Activated T-cell treated with anti-CD3 and anti-CD28 coated beads for 4 hours (primary cell): ENCODE data around the gene PAFAH1B2.
A peak's percentile ranks its signal among the peaks of the same experiment; 100 is the strongest.
"Not testable (repeated sequence)": the region's sequence is repeated elsewhere in the genome, so short reads cannot be mapped to it uniquely, and the experiment has no call there.

Experiments used
- DNase-seq: peaks from one replicate; pipeline ENCODE4 v3.0.0-alpha.2; 2020

The PAFAH1B2 gene, protein sequence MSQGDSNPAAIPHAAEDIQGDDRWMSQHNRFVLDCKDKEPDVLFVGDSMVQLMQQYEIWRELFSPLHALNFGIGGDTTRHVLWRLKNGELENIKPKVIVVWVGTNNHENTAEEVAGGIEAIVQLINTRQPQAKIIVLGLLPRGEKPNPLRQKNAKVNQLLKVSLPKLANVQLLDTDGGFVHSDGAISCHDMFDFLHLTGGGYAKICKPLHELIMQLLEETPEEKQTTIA

DNA sequence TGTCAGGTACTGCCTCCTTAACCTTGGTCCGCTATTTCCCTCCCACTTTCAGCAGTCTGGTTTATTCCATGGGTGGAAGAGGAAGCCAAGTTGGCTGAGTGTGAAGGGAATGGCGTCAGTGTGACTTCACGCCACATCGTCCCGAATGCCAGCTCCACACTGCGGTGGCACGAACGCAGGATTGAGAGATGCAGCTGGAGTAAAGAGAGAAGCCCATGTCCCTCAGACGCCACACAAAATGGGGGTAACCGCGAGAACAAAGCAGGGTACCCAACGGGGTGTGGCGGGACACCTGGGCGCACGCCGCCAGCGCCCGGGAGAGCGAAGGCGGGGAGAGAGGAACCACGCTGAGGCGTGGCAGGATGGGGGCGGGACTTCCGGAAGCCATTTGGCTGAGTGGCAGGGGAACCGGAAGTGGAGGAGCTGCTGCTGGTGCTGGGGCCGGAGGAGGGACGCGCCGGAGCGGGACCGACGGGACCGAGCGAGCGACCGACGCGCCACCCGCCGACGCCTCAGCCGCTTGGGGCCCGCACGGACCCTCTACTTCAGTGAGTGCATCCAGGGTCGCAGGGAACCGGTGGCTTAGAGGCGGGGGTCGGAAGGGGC is at the start of gene PAFAH1B2:
Gene PAFAH1B2, plus strand, starts transcription at position 417 of the 606 bp plus-strand sequence. CDS start 8,161 bp downstream, outside the sequence.
- peak; percentile 92 for DNase-seq

DNA sequence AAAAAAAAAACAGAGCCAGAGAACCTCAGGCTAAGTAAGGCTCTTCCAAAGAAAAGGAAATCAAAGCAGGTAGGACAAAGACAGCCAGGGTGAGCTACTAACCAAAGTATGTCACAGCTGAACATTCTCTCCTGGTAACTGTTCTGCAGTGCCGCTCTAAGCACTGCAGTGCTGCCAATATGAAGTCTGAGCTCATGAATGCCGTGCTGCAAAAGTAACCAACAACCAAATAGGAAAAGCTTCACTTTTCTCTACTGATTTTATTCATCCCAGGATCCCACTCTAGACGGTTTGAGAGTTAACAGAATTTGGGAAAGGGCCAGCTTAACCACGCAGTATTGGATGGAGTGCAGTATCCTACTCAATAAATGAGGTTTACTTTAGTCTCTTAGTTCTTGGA is 49.3 kb upstream of the PAFAH1B2 start:
- DNase-seq = no peak

DNA sequence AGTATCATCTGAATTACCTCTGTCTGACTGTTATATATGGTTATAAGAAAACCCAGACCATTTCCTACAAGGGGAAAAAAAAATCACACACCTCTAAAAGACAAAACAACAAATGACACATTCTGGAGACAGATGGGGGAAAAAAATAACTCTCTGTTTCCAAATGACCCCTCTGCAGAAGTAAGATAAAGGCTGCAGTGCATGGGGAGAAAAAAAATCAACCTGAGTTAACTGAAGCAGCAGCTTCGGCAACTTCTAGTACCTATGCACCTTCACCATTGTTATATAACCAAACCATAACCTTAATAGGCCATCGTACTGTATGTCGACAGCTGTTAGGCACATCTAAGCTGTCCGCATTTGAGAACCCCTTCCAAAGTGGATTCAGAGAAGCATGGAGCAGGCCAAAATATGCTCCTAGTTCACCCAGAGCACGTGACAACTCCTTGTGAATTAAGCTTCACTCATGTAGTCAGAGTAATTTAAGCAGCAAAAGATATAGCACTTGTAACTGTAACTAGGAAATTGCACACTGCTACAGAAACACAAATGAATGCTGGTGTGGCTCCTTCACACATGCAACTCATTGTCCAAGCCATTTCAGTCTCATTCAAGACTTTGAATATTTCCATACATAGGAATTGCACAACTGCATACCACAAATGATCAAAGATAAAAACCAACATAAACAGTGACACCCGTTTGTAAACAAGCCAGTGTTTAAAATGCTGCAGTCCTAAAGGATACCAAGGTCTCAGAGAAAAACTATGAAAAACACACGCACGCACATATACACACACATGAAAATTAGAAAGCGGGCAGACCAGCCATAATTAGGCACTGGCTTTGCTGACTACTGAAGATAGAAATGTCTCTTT is 48.6 kb upstream of the PAFAH1B2 start:
- DNase-seq = no peak

DNA sequence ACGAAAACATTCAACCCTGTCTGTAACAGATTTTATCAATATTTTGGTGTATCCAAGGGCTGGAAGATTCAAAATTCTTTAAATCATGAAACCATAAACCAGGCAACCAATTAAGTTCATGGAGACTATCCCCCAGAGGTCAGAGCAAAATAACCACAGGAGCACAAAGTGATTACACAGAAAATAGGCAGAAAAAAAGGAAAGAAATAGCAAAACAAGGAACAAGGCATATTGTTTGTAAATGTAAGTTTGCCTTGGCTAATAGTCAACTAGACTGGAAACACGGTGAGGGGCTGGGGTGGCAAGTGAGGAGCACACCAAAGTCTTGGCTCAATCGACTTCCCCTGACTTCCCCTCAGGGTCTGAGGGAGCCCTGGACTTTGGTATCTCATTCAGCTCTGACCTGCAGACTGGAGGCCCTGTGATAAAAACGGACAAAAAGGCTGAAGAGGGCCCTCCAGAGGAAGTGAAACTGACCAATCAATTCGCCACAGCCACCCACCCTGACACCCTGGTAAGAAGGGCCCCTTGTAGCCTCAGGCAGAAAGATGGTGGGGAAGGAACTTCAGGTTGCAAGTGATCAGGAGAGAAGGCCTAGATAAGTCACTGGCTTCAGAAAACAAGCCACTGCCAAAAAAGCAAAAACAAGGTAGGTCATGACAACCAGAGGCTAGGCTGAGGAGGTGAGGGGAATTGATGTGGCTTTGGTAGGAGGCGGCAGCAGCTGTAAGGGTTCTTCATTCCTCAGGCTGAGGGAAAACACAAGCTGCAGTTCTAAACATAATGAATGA is 47.7 kb upstream of the PAFAH1B2 start:
- peak; percentile 23 for DNase-seq

DNA sequence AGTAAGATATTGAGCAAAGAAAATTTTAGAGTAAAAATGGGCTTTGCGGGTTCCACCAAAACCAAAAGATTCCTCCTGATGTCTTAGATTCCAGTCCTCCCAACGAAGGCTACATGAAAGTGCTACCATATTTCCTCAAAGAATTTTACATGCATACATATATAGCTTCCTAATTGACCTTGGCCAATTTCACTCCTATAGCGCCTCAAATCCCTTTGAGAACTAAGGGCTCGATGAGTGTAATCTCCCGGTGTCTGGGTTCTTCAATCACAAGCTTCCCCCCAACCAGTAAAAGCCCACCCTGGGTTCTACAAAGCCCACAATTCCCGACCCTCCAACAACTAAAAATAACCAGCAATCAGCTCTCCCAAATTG is 47.1 kb upstream of the PAFAH1B2 start:
- DNase-seq = no peak

DNA sequence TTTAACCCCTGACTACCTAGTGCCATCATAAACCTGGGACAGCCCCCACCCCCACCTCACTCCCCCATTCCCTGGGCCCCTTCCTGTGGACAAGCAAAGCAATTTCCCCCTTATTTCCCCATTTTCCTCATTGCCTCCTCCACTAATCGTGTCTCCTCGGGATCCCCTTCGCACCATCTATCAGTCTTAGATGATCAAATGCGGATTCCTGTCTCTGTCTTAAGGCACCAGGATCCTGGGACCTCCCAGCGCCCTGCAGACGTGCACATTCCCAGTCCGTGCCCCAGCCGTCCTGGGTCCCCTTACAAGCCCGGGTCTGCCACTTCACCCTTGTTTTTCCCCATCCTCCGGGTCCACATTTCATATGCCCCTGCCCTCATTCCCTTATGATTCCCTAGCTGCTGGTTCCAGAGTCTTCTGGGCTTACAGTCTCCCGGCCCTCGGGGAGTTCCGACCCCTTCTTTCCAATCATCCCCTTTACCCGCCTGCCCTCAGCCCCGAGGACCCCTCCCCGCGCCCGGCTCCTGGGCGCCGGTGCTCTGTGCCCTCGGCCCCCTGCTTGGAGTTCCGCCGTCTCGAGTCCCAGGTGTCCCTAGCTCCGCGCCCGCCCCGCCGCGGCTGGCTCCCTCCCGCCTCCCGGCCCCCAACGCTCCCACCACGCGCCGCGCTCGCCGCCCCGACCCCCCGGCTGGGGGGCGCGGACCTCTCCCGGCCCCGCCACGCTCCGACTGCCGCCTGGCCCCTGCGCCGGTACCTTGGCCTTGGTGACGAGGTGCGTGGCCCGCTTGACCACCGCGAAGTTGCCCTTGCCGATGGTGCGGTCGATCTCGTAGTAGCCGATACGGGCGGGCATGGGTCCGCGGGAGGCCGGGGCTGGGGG is 46.5 kb upstream of the PAFAH1B2 start:
- peak; percentile 5 for DNase-seq

DNA sequence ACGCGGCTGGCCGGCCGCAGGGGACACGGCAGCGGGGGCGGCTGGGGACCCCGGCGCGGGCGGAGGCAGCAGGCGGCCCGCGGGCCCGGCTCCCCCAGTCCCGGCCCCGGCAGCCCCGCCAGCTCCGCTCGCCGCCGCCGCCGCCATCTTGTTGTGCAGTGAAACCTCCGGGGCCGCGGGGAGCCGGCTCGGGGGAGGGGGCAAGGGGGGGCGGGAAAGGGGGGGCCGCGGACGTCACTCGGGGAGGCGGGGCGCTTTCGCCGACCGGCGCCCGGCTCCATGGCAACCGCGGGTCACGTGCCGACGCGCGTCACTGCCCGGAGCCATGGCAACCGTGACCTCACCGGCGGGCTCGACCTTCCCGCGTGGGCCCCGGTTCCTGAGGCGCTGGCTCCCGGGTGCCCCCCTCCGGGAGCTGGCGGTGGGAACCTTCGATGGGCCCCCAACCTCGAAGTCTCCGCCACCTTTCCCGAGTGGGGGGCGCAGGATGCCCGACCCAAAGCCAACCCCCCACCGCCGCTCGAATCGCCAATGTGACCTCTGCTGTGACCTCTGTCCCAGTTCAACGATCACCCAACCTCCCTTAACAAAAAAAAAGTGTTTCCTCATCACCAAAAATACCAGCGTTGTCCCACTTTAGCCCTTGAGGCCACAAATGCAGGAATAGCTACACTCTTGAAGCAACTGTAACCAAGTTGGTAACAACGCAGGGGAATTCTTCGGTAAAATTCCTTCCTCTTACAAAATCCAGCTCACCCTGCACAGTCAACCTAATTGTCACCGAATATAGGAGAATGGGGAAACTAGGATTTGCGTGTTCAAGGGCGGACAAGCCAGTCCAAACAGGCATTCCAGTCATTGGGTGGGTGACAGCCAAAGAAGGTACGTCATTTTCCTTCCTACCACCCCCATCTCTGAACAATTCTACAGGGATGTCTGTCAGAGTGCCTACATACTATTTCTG is 45.5 kb upstream of the PAFAH1B2 start, which contains the start of gene SIK3:
Gene SIK3, minus strand, starts transcription at position 160 of the 964 bp plus-strand sequence. Its CDS starts 13 bp downstream, at position 147.
- DNase-seq = peak; percentile 89

DNA sequence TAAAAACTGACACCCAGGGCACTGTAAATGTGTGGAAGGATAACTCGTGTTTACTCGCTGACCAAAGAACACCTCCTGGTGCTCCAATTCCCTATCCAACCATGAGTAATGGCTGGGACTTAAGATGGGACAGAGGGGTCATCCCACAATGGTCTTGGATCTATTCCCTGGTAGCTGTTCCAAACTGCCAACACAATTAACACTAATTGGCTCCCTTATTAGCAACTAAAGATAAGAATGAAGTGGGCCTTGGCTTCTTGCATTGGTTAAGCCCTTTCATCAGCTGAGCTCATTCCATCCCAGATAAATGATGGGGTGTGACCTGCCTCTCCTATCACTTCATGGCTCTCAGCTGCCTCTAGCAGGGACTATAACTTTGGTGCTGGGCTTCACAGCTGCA is 44.4 kb upstream of the PAFAH1B2 start:
- no peak for DNase-seq

DNA sequence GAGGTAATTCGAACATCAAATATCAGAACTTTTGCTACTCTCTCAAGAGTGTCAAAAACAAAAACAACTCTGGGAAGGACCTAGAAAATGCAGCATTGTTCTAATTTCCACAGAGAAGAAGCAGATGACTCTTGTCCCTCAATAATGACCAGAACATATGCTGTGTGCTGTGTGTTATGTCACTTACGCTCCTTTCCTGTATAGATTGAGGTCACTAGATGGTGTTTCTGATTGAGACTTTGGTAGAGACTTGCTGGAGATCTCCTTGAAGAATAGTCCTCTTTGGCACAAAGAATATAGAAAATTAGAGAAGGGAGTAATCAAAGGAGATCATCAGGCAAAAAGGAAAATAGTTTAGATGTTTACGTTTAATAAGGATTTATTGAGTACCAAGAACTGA is 43.5 kb upstream of the PAFAH1B2 start:
- no peak for DNase-seq

DNA sequence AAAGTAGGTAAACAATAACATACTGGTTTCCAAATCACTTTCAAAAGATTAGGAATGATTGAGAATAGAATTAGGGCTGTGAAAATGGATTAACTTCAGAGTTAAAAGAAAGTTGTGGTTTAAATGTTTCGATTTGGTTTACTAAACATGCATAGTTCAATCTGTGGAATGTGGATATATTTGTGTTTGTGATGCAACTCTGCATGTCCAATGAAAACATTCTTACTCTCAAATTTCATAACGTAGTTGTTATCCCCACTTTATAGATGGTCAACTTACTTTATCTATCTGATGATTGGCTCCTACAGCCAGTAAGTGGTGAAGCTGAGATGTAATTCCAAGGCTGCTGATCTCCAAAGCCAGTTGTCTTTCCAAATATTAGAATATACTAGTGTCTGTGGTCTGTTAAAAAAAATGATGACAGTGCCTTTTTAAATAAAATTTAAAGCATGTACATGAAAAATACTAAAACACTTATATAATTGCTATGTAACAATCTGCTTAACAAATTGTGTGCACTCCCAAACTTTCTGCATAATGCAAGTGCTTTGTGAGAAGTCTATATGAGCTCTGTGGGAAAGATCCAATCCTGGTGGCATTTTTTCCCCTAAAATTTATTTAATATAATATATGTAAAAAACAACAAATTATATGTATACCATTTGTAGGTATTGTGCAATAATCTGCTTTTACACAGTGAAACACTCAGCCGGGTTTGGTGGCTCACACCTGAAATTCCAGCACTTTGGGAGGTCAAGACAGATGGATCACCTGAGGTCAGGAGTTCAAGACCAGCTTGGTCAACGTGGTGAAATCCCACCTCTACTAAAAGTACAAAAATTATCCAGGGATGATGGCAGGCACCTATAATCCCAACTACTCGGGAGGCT is 36.1 kb upstream of the PAFAH1B2 start:
- no peak for DNase-seq

DNA sequence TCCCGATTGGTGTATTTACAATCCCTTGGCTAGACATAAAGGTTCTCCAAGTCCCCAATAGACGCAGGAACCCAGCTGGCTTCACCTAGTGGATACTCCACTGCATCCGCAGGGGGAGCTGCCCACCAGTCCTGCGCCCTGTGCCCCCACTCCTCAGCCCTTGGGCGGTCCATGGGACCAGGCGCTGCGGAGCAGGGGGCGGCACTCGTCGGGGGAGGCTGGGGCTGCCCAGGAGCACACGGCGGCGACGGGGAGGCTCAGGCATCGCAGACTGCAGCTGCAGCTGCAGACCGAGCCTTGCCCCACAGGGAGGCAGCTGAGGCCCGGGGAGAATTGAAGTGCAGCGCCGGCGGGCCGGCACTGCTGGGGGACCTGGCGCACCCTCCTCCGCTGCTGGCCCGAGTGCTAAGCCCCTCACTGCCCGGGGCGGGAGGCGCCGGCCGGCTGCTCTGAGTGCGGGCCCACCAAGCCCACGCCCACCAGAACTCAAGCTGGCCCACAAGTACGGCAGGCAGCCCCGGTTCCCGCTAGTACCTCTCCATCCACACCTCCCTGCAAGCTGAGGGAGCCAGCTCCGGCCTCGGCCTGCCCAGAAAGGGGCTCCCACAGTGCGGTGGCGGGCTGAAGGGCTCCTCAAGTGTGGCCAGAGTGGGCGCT is 33.7 kb upstream of the PAFAH1B2 start:
- DNase-seq = no peak

DNA sequence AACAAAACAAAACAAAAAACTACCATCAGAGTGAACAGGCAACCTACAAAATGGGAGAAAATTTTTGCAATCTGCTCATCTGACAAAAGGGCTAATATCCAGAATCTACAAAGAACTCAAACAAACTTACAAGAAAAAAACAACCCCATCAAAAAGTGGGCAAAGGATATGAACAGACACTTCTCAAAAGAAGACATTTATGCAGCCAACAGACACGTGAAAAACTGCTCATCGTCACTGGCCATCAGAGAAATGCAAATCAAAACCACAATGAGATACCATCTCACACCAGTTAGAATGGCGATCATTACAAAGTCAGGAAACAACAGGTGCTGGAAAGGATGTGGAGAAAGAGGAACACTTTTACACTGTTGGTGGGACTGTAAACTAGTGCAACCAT is 31.6 kb upstream of the PAFAH1B2 start:
- DNase-seq = not testable (repeated sequence)

DNA sequence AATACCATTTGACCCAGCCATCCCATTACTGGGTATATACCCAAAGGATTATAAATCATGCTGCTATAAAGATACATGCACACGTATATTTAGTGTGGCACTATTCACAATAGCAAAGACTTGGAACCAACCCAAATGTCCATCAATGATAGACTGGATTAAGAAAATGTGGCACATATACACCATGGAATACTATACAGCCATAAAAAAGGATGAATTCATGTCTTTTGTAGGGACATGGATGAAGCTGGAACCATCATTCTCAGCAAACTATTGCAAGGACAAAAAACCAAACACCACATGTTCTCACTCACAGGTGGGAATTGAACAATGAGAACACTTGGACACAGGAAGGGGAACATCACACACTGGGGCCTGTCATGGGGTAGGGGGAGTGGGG is 31.1 kb upstream of the PAFAH1B2 start:
- not testable (repeated sequence) for DNase-seq

DNA sequence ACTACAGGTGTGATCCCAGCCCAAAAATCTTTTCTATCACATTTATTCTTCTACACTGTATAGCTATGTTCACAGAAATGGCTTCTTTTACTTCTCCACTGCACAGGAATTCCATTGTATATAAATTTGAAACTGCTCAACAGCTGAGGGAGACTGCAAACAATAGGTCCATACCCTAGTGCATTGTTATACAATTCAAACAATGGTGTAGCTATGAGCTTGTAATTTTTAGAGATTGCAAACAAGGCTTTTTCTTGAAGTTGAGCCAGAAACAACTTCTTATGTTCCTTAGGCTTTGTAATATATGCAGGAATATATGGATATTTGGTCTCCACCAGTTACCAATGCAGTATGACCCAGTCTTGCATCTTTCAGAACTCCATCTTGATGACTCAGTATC is 26.4 kb upstream of the PAFAH1B2 start:
- DNase-seq = no peak

DNA sequence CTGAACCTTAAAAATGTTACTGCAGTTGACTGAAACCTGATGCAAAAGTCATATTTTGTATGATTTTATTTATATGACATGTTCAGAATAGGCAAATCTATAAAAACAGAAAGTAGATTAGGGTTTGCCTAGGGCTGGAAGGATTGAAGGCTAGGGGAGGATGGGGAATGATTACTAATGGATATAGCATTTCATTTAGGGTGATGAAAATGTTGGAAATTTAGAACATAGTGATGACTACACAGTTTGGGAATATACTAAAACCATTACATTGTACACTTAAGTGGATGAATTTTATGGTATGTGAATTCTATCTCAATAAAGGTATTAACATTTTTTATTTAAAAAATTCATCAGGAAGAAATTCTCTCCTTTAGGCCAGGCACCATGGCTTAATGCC is 22.9 kb upstream of the PAFAH1B2 start:
- DNase-seq = no peak

DNA sequence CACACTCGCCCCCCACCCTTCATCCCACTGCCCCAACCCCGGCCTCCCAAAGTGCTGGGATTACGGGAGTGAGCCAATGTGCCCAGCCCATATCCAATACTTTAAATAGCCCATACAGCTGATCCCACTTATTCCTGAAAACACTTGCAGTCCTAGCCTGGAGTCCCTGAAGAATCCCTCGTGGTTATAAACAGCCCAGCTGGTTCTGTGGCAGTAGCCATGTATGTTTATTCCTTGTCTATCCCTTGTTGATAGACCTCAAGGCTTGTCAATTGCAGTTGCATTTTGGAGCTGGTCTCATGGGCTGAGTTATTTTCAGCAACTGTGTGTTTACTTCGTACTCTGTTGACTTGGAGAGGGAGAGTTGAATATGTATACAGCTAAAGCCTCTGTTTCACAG is 21.5 kb upstream of the PAFAH1B2 start:
- no peak for DNase-seq

DNA sequence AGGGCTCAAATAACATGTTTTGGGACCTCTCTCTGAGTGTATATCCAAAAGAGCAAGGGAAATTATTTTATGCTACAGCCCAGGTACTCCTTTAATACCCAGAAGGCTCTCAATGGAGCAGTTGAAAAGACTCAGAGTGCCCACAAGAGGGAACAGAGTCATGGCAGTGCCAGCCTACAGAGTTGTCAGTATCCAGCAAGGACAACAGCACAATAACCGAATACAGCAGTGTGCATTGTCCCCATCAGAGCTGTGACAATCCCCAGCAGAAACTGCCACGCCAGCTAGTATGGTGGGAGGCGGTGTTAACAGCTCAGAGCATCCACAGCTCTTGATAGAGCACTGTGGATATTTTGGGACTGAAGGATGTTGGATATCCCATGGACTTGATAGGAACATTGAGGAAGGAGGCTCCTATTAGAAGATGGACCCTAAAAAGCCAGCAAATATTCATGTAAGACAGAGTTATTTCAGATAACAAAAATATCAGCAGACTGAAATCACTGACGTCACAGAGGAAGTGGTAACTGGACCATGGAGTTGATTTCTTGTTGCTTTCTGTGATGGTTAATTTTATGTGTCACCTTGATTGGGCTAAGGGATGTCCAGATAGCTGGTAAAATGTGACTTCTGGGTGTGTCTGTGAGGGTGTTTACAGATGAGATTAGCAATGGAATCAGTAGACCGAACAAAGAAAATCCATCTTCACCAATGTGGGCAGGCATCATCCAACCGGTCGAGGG is 17.7 kb upstream of the PAFAH1B2 start:
- DNase-seq = no peak

DNA sequence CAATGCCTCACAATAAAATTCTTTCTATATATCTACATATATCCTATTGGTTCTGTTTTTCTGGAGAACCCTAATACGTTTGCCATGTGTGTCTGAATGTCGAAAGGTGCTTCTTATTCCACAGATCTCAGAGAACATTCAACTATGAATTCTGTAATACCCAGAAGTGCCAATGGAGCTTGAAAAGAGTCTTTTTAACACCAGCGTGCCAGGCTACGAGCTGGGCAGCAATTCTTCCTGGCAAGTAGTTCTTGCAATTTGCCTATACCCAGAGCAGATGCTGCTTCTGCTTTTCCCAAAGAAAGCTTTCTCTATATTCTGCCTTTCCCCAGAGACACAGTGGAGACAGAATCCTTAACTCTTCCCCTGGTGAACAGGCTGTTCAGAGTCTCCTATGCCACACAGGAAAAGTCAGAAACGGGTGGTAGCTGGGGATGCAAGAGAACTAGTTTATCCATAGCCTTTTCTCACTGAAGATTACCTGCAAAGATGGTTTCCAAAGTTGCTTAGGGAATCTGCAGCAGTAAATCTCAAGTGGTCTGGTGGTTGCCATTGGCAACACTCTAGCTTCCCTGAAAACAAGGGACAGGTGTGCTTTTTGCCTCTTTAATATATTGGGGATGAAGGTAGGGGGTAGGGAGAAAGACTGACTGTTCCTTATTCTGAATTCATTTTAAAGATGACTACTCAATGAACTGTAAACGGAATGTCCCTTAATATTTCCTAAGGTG is 16.8 kb upstream of the PAFAH1B2 start:
- DNase-seq = no peak
